SK-N-MC (cell line): ENCODE measurements around the gene SLC16A2.

Source experiments
- EZH2 ChIP-seq: fragments of 200-600 bp; sonication (generic); IDR thresholded peaks from one replicate; pipeline ENCODE4 v1.6.1; 2017; ENCODE audit warnings: antibody characterized with exemption
- FOXP2 ChIP-seq: optimal IDR thresholded peaks from 2 replicates; pipeline ENCODE3; 2011; ENCODE audit warnings: mild to moderate bottlenecking, moderate library complexity; ENCODE audit not compliant: insufficient read depth; ENCODE audit errors: extremely low read length, control extremely low read depth
- POLR2AphosphoS5 ChIP-seq: IDR thresholded peaks from 2 replicates; pipeline ENCODE4 v1.6.1; 2012; ENCODE audit warnings: mild to moderate bottlenecking, low read depth, low read length, borderline replicate concordance

GRCh38 chrX:74536832-74537371 lies 115.6 kb downstream of the SLC16A2 start:
- TF ChIP-seq POLR2AphosphoS5 (no peak), EZH2 (no peak), FOXP2 (no peak)
